Neural progenitor cell (in vitro differentiated cells): Measurements from ENCODE around the gene PCNT. TPM values are rescaled to one million over a fixed set of nuclear protein-coding genes. Genes with fewer than 3 reads are reported as not detected.

ENCODE experiments used
- DNase-seq: peaks from one replicate; pipeline ENCODE4 v3.0.0-alpha.2; 2016; ENCODE audit warnings: low spot score
- H2AFZ ChIP-seq: fragments of 200-600 bp; sonication (generic); replicated peaks from 2 replicates; pipeline ENCODE4 v1.6.1; 2016; ENCODE audit warnings: antibody characterized with exemption
- H3F3A ChIP-seq: fragments of 200-600 bp; sonication (generic); 2 replicates; pipeline ENCODE4 v1.6.1; 2016; ENCODE audit warnings: antibody characterized with exemption, low read depth
- H3K27ac ChIP-seq: fragments of 200-600 bp; sonication (generic); 2 replicates; pipeline ENCODE4 v1.5.1; 2016; ENCODE audit warnings: mild to moderate bottlenecking
- H3K27me3 ChIP-seq: fragments of 200-600 bp; sonication (generic); 2 replicates; pipeline ENCODE4 v1.6.1; 2016; ENCODE audit warnings: mild to moderate bottlenecking, moderate library complexity
- H3K36me3 ChIP-seq: fragments of 200-600 bp; sonication (generic); 2 replicates; pipeline ENCODE4 v1.5.1; 2016
- H3K4me1 ChIP-seq: fragments of 200-600 bp; sonication (generic); 2 replicates; pipeline ENCODE4 v1.6.1; 2016; ENCODE audit warnings: mixed run types
- H3K4me2 ChIP-seq: fragments of 200-600 bp; sonication (generic); 2 replicates; pipeline ENCODE4 v1.6.1; 2016
- H3K4me3 ChIP-seq: fragments of 200-600 bp; sonication (generic); 2 replicates; pipeline ENCODE4 v1.5.1; 2016
- H3K79me2 ChIP-seq: fragments of 200-600 bp; sonication (generic); 2 replicates; pipeline ENCODE4 v1.6.1; 2016; ENCODE audit warnings: low read depth
- H3K9ac ChIP-seq: fragments of 200-600 bp; sonication (generic); 2 replicates; pipeline ENCODE4 v1.6.1; 2016
- H3K9me3 ChIP-seq: fragments of 200-600 bp; sonication (generic); 2 replicates; pipeline ENCODE4 v1.5.1; 2016; ENCODE audit warnings: low read depth
- H4K20me1 ChIP-seq: fragments of 200-600 bp; sonication (generic); 2 replicates; pipeline ENCODE4 v1.6.1; 2016; ENCODE audit warnings: low read depth
- H3K27ac Mint-ChIP-seq: 3 replicates; pipeline ENCODE4 v1.8.0; 2021; ENCODE audit warnings: mixed read lengths
- H3K27me3 Mint-ChIP-seq: 2 replicates; pipeline ENCODE4 v1.8.0; 2022; ENCODE audit warnings: low read depth, mild to moderate bottlenecking, inconsistent platforms, moderate library complexity, mixed read lengths; ENCODE audit not compliant: insufficient read depth
- H3K36me3 Mint-ChIP-seq: 3 replicates; pipeline ENCODE4 v1.8.0; 2021; ENCODE audit warnings: mixed read lengths
- H3K4me1 Mint-ChIP-seq: 3 replicates; pipeline ENCODE4 v1.8.0; 2021; ENCODE audit warnings: mixed read lengths
- H3K4me3 Mint-ChIP-seq: 3 replicates; pipeline ENCODE4 v1.8.0; 2021; ENCODE audit warnings: mild to moderate bottlenecking, moderate library complexity, mixed read lengths
- H3K9me3 Mint-ChIP-seq: 3 replicates; pipeline ENCODE4 v1.8.0; 2020; ENCODE audit warnings: mixed read lengths
- EZH2 ChIP-seq: fragments of 200-600 bp; sonication (generic); IDR thresholded peaks from 2 replicates; pipeline ENCODE4 v1.6.1; 2017; ENCODE audit warnings: antibody characterized with exemption, mild to moderate bottlenecking, moderate library complexity
- EZH2phosphoT487 ChIP-seq: fragments of 200-600 bp; sonication (generic); IDR thresholded peaks from 2 replicates; pipeline ENCODE4 v1.6.1; 2017; ENCODE audit warnings: antibody characterized with exemption
- total RNA-seq: library from RNA; depleted of rRNA; stranded (reverse); fragments of >200 nt; gene quantifications from 2 replicates; pipeline ENCODE4 v1.2.3, GENCODE V29; 2015; ENCODE audit warnings: low replicate concordance
- TF ChIP-seq, protein P1 (sequence below): fragments of 200-600 bp; sonication (generic); IDR thresholded peaks from 2 replicates; pipeline ENCODE4 v1.5.1; 2017; ENCODE audit warnings: antibody characterized with exemption, mild to moderate bottlenecking

Gene PCNT
- total RNA-seq, 1 donor from 2014 or later: 42.0 TPM

GRCh38 chr21:46458315-46459023 is 134.5 kb downstream of the PCNT start, which contains the start of gene DIP2A:
DIP2A (plus strand) TSS chr21:46458891; CDS start chr21:46459132, 241 bp downstream.
- Histone ChIP-seq H3K27me3 (no peaks in the 10 kb centered on the region), H3K36me3 (no peaks in the 10 kb centered on the region), H4K20me1 (peaks cover 25% of the 10 kb centered on the region), H2AFZ (peak within 1 kb of the TSS; percentile 98), H3K4me2 (peak within 1 kb of the TSS; percentile 91), H3K9ac (peak within 1 kb of the TSS; percentile 65), H3K79me2 (peaks cover 64% of the 10 kb centered on the region), H3K4me1 (peaks cover 9% of the 10 kb centered on the region), H3F3A (peaks cover 9% of the 10 kb centered on the region), H3K9me3 (no peaks in the 10 kb centered on the region), H3K4me3 (peak within 1 kb of the TSS; percentile 97), H3K27ac (peak within 1 kb of the TSS; percentile 53)
- Mint-ChIP-seq H3K27me3 (no peaks in the 10 kb centered on the region), H3K27ac (peak within 1 kb of the TSS; percentile 61), H3K4me3 (peak within 1 kb of the TSS; percentile 94), H3K36me3 (peaks cover 22% of the 10 kb centered on the region), H3K9me3 (peaks cover under 1% of the 10 kb centered on the region), H3K4me1 (peaks cover 23% of the 10 kb centered on the region)
- DNase-seq: peak; percentile 100
- TF ChIP-seq EZH2phosphoT487 (no peak), EZH2 (no peak)
- TF ChIP-seq, protein P1, sequence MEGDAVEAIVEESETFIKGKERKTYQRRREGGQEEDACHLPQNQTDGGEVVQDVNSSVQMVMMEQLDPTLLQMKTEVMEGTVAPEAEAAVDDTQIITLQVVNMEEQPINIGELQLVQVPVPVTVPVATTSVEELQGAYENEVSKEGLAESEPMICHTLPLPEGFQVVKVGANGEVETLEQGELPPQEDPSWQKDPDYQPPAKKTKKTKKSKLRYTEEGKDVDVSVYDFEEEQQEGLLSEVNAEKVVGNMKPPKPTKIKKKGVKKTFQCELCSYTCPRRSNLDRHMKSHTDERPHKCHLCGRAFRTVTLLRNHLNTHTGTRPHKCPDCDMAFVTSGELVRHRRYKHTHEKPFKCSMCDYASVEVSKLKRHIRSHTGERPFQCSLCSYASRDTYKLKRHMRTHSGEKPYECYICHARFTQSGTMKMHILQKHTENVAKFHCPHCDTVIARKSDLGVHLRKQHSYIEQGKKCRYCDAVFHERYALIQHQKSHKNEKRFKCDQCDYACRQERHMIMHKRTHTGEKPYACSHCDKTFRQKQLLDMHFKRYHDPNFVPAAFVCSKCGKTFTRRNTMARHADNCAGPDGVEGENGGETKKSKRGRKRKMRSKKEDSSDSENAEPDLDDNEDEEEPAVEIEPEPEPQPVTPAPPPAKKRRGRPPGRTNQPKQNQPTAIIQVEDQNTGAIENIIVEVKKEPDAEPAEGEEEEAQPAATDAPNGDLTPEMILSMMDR: no peak

- Histone ChIP-seq H3F3A (peaks cover 9% of the 10 kb centered on the region), H3K79me2 (peaks cover 67% of the 10 kb centered on the region), H3K27ac (no peak overlapping the region), H2AFZ (peak overlapping the region; percentile 98), H4K20me1 (peaks cover 25% of the 10 kb centered on the region), H3K27me3 (no peaks in the 10 kb centered on the region), H3K4me1 (peaks cover 9% of the 10 kb centered on the region), H3K4me2 (peak overlapping the region; percentile 88), H3K9ac (peak overlapping the region; percentile 61), H3K4me3 (peak overlapping the region; percentile 97), H3K36me3 (no peaks in the 10 kb centered on the region), H3K9me3 (no peaks in the 10 kb centered on the region)
- Mint-ChIP-seq H3K4me1 (peaks cover 23% of the 10 kb centered on the region), H3K4me3 (peak overlapping the region; percentile 94), H3K27ac (no peak overlapping the region), H3K36me3 (peaks cover 22% of the 10 kb centered on the region), H3K27me3 (no peaks in the 10 kb centered on the region), H3K9me3 (no peaks in the 10 kb centered on the region)
- TF ChIP-seq EZH2phosphoT487 (no peak), EZH2 (no peak)
- TF ChIP-seq, protein P1: no peak
- no peak for DNase-seq
Observed at GRCh38 chr21:46459024-46459355, 135.0 kb downstream of the PCNT start.

DNA sequence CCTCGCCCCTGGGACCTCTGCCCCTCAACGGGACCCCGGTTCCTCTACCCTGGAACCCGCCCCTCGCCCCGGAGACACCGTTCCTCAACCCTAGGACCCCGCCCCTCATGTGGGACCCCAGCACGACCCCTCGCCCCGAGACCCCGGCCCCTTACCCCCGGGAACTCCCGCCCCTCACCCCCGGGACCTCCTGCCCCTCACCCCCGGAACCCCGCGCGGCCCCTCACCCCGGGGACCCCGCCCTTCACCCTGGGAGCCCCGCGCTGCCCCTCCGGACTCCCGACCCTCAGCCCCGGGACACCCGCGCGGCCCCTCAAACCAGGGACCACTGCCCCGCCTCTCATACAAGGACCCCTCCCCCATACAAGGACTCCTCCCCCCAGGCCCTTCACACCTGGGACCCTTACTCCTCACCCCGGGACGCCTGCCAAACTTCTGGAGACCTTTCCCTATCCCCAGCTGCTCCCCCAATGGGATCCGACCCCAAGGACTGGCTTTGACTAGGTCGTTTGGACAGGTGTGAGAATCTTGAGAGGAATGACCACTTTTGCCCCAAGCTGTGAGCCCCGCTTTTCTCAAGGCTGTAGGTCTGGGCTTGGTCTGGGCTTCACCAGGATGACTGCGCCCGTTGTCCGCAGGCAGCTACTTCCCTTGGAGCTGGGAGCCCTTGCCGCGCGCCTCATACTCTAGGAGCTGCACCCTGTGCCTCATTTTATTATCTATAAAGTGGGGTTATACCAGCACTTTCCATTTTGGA is 135.6 kb downstream of the PCNT start:
- Histone ChIP-seq H3K27me3 (no peaks in the 10 kb centered on the region), H3K36me3 (no peaks in the 10 kb centered on the region), H3F3A (peaks cover 9% of the 10 kb centered on the region), H3K4me1 (peaks cover 9% of the 10 kb centered on the region), H3K4me2 (peak overlapping the region; percentile 88), H2AFZ (peak overlapping the region; percentile 98), H3K79me2 (peaks cover 73% of the 10 kb centered on the region), H4K20me1 (peaks cover 25% of the 10 kb centered on the region), H3K27ac (no peak overlapping the region), H3K9me3 (no peaks in the 10 kb centered on the region), H3K9ac (peak overlapping the region; percentile 61), H3K4me3 (peak overlapping the region; percentile 97)
- Mint-ChIP-seq H3K9me3 (no peaks in the 10 kb centered on the region), H3K27me3 (peaks cover 2% of the 10 kb centered on the region), H3K4me3 (peak overlapping the region; percentile 94), H3K36me3 (peaks cover 20% of the 10 kb centered on the region), H3K4me1 (peaks cover 23% of the 10 kb centered on the region), H3K27ac (no peak overlapping the region)
- DNase-seq: peak; percentile 42
- TF ChIP-seq, protein P1: no peak
- TF ChIP-seq EZH2phosphoT487: no peak
- TF ChIP-seq EZH2: no peak
